H1 (cell line): ENCODE data around the gene PDIA6. TPM values are rescaled to one million over a fixed set of nuclear protein-coding genes. Genes with fewer than 3 reads are reported as not detected.

Source experiments
- BRCA1 ChIP-seq: IDR thresholded peaks from 2 replicates; pipeline ENCODE4 v1.6.1; 2012; ENCODE audit warnings: low read depth, low read length, improper control_type of control experiment
- CHD7 ChIP-seq: fragments of 300-600 bp; sonication (generic); IDR thresholded peaks from 2 replicates; pipeline ENCODE4 v1.7.1; 2012; ENCODE audit warnings: low read length, moderate library complexity, mild to moderate bottlenecking, inconsistent platforms; ENCODE audit not compliant: insufficient replicate concordance
- CTBP2 ChIP-seq: IDR thresholded peaks from 2 replicates; pipeline ENCODE4 v1.7.0; 2011; ENCODE audit warnings: borderline replicate concordance, mild to moderate bottlenecking, moderate library complexity, mixed read lengths, low read length; ENCODE audit not compliant: insufficient read depth, insufficient read length
- GTF2F1 ChIP-seq: IDR thresholded peaks from 2 replicates; pipeline ENCODE4 v1.6.1; 2012; ENCODE audit warnings: low read depth, low read length, improper control_type of control experiment, borderline replicate concordance
- JUN ChIP-seq: IDR thresholded peaks from 2 replicates; pipeline ENCODE4 v1.6.1; 2011; ENCODE audit warnings: low read depth, mild to moderate bottlenecking, improper control_type of control experiment, low read length
- KDM1A ChIP-seq: fragments of 200-600, 300-600 bp; sonication (generic); IDR thresholded peaks from 2 replicates; pipeline ENCODE4 v1.7.1; 2016; ENCODE audit warnings: mild to moderate bottlenecking, low read length, borderline replicate concordance
- NANOG ChIP-seq: IDR thresholded peaks from 2 replicates; pipeline ENCODE4 v1.6.1; 2011; ENCODE audit warnings: low read length, low read depth, mild to moderate bottlenecking, inconsistent platforms; ENCODE audit not compliant: insufficient read depth, poor library complexity, severe bottlenecking
- SUZ12 ChIP-seq: fragments of 200-600 bp; sonication (generic); IDR thresholded peaks from 2 replicates; pipeline ENCODE4 v1.6.1; 2012; ENCODE audit warnings: mild to moderate bottlenecking, inconsistent platforms, low read length, moderate library complexity, mixed read lengths
- TCF12 ChIP-seq: IDR thresholded peaks from 2 replicates; pipeline ENCODE4 v1.6.1; 2011; ENCODE audit warnings: low read depth, mild to moderate bottlenecking, low read length
- polyA plus RNA-seq, 7 experiments: library from polyadenylated mRNA; depleted of rRNA in 3 of 7; stranded (reverse) in 5 of 7; unstranded in 2 of 7; fragments of >200 nt in 5 of 7; fragments of 200-250 nt in 2 of 7; gene quantifications; 1 replicate in 5 of 7; 2 replicates in 1 of 7; 4 replicates in 1 of 7; pipeline versions ENCODE4 v1.2.1 to v1.2.3, GENCODE V29; 2011 to 2013; ENCODE audit warnings: missing spikeins in 2 of 7, mixed read lengths in 2 of 7
- total RNA-seq: library from RNA; stranded (reverse); fragmentation: NEBNext Ultra II Directional; extraction: Animal tissue kit (Norgen Biotek cat#: 25700); gene quantifications from 2 replicates; pipeline ENCODE4 v1.2.1, GENCODE V29; 2021
- TF ChIP-seq, protein P1 (sequence below): IDR thresholded peaks from 2 replicates; pipeline ENCODE4 v1.6.1; 2012; ENCODE audit warnings: low read length, inconsistent platforms

Gene PDIA6
- total and polyA plus RNA-seq, 2 of the 8 experiments (the other 6 are each of a cell fraction or from before 2014, with no cell fraction given): 181 to 384 TPM

- TF ChIP-seq CHD7 (no peak), JUN (no peak), BRCA1 (no peak), TCF12 (no peak), NANOG (no peak), GTF2F1 (no peak), CTBP2 (no peak), KDM1A (no peak), SUZ12 (no peak)
- TF ChIP-seq, protein P1, sequence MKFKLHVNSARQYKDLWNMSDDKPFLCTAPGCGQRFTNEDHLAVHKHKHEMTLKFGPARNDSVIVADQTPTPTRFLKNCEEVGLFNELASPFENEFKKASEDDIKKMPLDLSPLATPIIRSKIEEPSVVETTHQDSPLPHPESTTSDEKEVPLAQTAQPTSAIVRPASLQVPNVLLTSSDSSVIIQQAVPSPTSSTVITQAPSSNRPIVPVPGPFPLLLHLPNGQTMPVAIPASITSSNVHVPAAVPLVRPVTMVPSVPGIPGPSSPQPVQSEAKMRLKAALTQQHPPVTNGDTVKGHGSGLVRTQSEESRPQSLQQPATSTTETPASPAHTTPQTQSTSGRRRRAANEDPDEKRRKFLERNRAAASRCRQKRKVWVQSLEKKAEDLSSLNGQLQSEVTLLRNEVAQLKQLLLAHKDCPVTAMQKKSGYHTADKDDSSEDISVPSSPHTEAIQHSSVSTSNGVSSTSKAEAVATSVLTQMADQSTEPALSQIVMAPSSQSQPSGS: no peak
Measured at GRCh38 chr2:10740226-10740625, 72.4 kb downstream of the PDIA6 start (continued).
